ENCODE measurements around the gene PON2. TPM values are rescaled to one million over a fixed set of nuclear protein-coding genes. Genes with fewer than 3 reads are reported as not detected.

PON2 gene
- total and polyA plus RNA-seq, 2 experiments from 2014 or later, result 39.4 to 42.4 TPM

- no peak overlapping the region for H3K27ac ChIP-seq (ENCODE audit: low read depth)
- no peak overlapping the region for H3K4me2 ChIP-seq
Observed at GRCh38 chr7:95411666-95412065, 23.2 kb downstream of the PON2 start.

More at GRCh38 chr7:95411666-95412065, 23.2 kb downstream of the PON2 start:
- TF ChIP-seq ZNF331 (CRISPR knock-in tag; IDR thresholded peaks at IDR 0.05; ENCODE audit: low read depth) (no peak), POLR2AphosphoS5 (IDR thresholded peaks at IDR 0.05; ENCODE audit: low read depth) (no peak), ETS1 (IDR thresholded peaks at IDR 0.05) (no peak), JUNB (IDR thresholded peaks at IDR 0.05; ENCODE audit: unreplicated experiment) (no peak), EZH2 (IDR thresholded peaks at IDR 0.05; ENCODE audit: low read depth, unreplicated experiment) (no peak), REST (IDR thresholded peaks at IDR 0.05; ENCODE audit: unreplicated experiment) (no peak), STAT1 (IDR thresholded peaks at IDR 0.05; ENCODE audit: unreplicated experiment) (no peak), EZH2phosphoT487 (IDR thresholded peaks at IDR 0.05; ENCODE audit: unreplicated experiment) (no peak), CREB1 (CRISPR knock-in tag; IDR thresholded peaks at IDR 0.05; ENCODE audit: low read depth) (no peak), ZNF462 (CRISPR knock-in tag; IDR thresholded peaks at IDR 0.05) (no peak), NANOG (IDR thresholded peaks at IDR 0.05; ENCODE audit: borderline replicate concordance) (no peak), CTCF (conservative IDR thresholded peaks at IDR 0.05; ENCODE audit: low read depth in 2 of 2) (no peak), ZNF114 (CRISPR knock-in tag; IDR thresholded peaks at IDR 0.05) (no peak)
- Mint-ChIP-seq H3K4me1 (no peaks in the 10 kb centered on the region; the same call in 2 of the 3 replicates), H3K27ac (no peak overlapping the region), H3K4me3 (no peak overlapping the region), H3K9me3 (no peaks in the 10 kb centered on the region), H3K36me3 (ENCODE audit: low read depth) (peaks cover 12% of the 10 kb centered on the region; the same call in 2 of the 3 replicates), H3K27me3 (ENCODE audit: insufficient read depth, low read depth, poor library complexity) (peaks cover 1% of the 10 kb centered on the region)
- ATAC-seq (no peak), DNase-seq (ENCODE audit: low spot score) (no peak)
- no peaks in the 10 kb centered on the region for H4K20me1 ChIP-seq (replicated peaks; ENCODE audit: insufficient read depth)
- no peaks in the 10 kb centered on the region for H3K27me3 ChIP-seq (ENCODE audit: insufficient read depth)
- no peaks in the 10 kb centered on the region for H3K9me2 ChIP-seq (ENCODE audit: insufficient read depth)
- no peak overlapping the region for H2AFZ ChIP-seq
- 0 out of 2 replicates have a peak, but pooled peaks cover 4% of the 10 kb centered on the region for H3K36me3 ChIP-seq (ENCODE audit: insufficient read depth)
- H3K4me1 ChIP-seq (ENCODE audit: insufficient read depth), result no peaks in the 10 kb centered on the region
- H3K4me3 ChIP-seq, result no peak overlapping the region
- H3F3A ChIP-seq (replicated peaks; ENCODE audit: low read depth), result no peaks in the 10 kb centered on the region
- no peaks in the 10 kb centered on the region for H3K79me2 ChIP-seq (replicated peaks; ENCODE audit: insufficient read depth)
